A549 (cell line): Measurements from ENCODE around the gene ABI2.

Experiments
- CHD2 ChIP-seq: fragments of 150-350 bp; IDR thresholded peaks from 2 replicates; pipeline ENCODE4 v1.6.1; 2014; ENCODE audit warnings: low read length; ENCODE audit not compliant: partially characterized antibody
- EP300 ChIP-seq, 2 experiments: fragments of >200 bp; sonication (Bioruptor Twin); formaldehyde crosslinking; IDR thresholded peaks; 2 replicates in 1 of 2; 3 replicates in 1 of 2; pipeline ENCODE4 v1.6.1; 2016 to 2017
- JUN ChIP-seq, 2 experiments: fragments of >200 bp; sonication (Bioruptor Twin); formaldehyde crosslinking; IDR thresholded peaks; 2 replicates in 1 of 2; 3 replicates in 1 of 2; pipeline ENCODE4 v1.6.1; 2016 to 2017
- NFE2L2 ChIP-seq: fragments of 150-350 bp; conservative IDR thresholded peaks from 2 replicates; pipeline ENCODE4 v1.6.1; 2014; ENCODE audit warnings: low read length
- NR3C1 ChIP-seq: fragments of >200 bp; sonication (Bioruptor Twin); formaldehyde crosslinking; IDR thresholded peaks from 3 replicates; pipeline ENCODE4 v1.6.1; 2017
- POLR2A ChIP-seq: IDR thresholded peaks from 2 replicates; pipeline ENCODE4 v1.6.1; 2012; ENCODE audit warnings: mild to moderate bottlenecking, low read length
- RFX5 ChIP-seq: fragments of 450-650 bp; IDR thresholded peaks from 2 replicates; pipeline ENCODE4 v1.7.1; 2014; ENCODE audit warnings: antibody characterized with exemption, mild to moderate bottlenecking, moderate library complexity
- SMC3 ChIP-seq: fragments of >200 bp; sonication (Bioruptor Twin); formaldehyde crosslinking; IDR thresholded peaks from 3 replicates; pipeline ENCODE4 v1.6.1; 2018; ENCODE audit warnings: inconsistent platforms
- TF ChIP-seq, protein P1 (sequence below): fragments of >200 bp; sonication (Bioruptor Twin); formaldehyde crosslinking; IDR thresholded peaks from 3 replicates; pipeline ENCODE4 v1.5.1; 2016
- TF ChIP-seq, protein P2 (sequence below): fragments of >200 bp; sonication (Bioruptor Twin); formaldehyde crosslinking; IDR thresholded peaks from 3 replicates; pipeline ENCODE4 v1.6.1; 2016
- TF ChIP-seq, protein P3 (sequence below): IDR thresholded peaks from 2 replicates; pipeline ENCODE4 v1.6.1; 2012; ENCODE audit warnings: low read depth, borderline replicate concordance
- TF ChIP-seq, protein P4 (sequence below): IDR thresholded peaks from 2 replicates; pipeline ENCODE4 v1.6.1; 2012

DNA sequence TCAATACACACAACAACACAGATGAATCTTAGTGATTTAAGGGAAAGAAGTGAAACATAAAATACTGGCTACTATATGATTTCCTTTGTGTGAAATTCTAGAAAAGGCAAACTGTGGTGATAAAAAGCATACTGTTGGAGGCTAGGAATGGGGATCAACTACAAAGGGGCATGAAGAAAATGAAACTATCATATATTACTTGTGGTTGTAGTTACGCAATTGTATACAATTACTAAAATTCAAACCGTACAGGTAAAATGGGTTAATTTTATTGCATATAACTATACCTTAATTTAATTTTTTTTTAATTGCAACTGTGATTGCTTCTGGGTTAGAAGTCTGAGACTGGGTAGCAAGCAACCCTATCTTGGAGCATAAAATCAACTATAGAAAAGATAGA lies 41.7 kb upstream of the ABI2 start:
- no peak for TF ChIP-seq NR3C1
- TF ChIP-seq, protein P1, sequence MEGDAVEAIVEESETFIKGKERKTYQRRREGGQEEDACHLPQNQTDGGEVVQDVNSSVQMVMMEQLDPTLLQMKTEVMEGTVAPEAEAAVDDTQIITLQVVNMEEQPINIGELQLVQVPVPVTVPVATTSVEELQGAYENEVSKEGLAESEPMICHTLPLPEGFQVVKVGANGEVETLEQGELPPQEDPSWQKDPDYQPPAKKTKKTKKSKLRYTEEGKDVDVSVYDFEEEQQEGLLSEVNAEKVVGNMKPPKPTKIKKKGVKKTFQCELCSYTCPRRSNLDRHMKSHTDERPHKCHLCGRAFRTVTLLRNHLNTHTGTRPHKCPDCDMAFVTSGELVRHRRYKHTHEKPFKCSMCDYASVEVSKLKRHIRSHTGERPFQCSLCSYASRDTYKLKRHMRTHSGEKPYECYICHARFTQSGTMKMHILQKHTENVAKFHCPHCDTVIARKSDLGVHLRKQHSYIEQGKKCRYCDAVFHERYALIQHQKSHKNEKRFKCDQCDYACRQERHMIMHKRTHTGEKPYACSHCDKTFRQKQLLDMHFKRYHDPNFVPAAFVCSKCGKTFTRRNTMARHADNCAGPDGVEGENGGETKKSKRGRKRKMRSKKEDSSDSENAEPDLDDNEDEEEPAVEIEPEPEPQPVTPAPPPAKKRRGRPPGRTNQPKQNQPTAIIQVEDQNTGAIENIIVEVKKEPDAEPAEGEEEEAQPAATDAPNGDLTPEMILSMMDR, result no peak
- TF ChIP-seq JUN (IDR thresholded peaks at IDR 0.05), result no peak
- no peak for TF ChIP-seq RFX5
- TF ChIP-seq CHD2, result no peak
- TF ChIP-seq, protein P2, sequence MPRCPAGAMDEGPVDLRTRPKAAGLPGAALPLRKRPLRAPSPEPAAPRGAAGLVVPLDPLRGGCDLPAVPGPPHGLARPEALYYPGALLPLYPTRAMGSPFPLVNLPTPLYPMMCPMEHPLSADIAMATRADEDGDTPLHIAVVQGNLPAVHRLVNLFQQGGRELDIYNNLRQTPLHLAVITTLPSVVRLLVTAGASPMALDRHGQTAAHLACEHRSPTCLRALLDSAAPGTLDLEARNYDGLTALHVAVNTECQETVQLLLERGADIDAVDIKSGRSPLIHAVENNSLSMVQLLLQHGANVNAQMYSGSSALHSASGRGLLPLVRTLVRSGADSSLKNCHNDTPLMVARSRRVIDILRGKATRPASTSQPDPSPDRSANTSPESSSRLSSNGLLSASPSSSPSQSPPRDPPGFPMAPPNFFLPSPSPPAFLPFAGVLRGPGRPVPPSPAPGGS, result no peak
- TF ChIP-seq SMC3, result no peak
- no peak for TF ChIP-seq POLR2A
- TF ChIP-seq, protein P3, sequence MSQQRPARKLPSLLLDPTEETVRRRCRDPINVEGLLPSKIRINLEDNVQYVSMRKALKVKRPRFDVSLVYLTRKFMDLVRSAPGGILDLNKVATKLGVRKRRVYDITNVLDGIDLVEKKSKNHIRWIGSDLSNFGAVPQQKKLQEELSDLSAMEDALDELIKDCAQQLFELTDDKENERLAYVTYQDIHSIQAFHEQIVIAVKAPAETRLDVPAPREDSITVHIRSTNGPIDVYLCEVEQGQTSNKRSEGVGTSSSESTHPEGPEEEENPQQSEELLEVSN, result no peak
- TF ChIP-seq NFE2L2, result no peak
- no peak for TF ChIP-seq EP300 (IDR thresholded peaks at IDR 0.05)
- TF ChIP-seq, protein P4, sequence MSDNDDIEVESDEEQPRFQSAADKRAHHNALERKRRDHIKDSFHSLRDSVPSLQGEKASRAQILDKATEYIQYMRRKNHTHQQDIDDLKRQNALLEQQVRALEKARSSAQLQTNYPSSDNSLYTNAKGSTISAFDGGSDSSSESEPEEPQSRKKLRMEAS, result no peak
